ENCODE results near the gene BCAS1. TPM values are rescaled to one million over a fixed set of nuclear protein-coding genes. Genes with fewer than 3 reads are reported as not detected.

The BCAS1 gene
- total and polyA plus RNA-seq, 2 donors (not counting 1 experiment from before 2014, with no cell fraction given), result 0.97 to 1.1 TPM

DNA sequence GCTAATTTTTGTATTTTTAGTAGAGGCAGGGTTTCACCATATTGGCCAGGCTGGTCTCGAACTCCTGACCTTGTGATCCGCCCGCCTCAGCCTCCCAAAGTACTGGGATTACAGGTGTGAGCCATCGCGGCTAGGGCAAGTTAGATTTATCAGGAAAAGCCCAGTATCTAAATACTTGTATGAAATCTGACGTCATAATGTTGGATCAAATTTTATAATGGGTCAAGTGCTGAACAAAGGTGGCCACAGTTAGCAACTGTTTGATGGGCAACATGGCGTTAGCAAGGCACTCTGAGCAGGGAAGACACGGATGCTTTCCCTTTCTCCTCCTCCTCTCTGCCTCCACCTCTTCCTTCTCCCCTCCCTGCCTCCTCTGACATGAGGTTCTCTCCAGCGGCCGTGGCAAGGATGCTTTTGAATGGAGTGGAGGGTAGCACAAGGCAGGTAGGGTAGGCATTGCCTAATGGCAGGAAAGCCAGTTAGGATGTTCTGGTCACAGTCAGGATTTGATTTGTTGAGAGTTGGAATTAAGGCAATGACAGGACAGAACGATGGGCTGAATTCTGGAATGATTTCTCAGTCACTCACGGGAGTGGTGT, 149.6 kb downstream of the BCAS1 start:
- 94% methylated on average over 10 of the region's 12 CpGs for WGBS (ENCODE audit: insufficient coverage)
- intact Hi-C loops (cut with micrococcal nuclease), result no loop called here
- Histone ChIP-seq H4K20me1 (ENCODE audit: control insufficient read depth, insufficient read depth, low read length, poor library complexity, severe bottlenecking) (no peaks in the 10 kb centered on the region), H3K4me3 (ENCODE audit: control extremely low read depth in 1 of 5, extremely low read depth in 1 of 5, insufficient read depth in 1 of 5, low read depth in 2 of 5, low read length in 4 of 5) (no peak overlapping the region), H3K27me3 (replicated peaks in 1 of 4; ENCODE audit: control extremely low read depth in 1 of 4, control insufficient read depth in 3 of 4, insufficient read depth in 4 of 4, low read length in 3 of 4) (no peaks in the 10 kb centered on the region), H3K27ac (ENCODE audit: low read length in 2 of 2) (no peak overlapping the region), H3K9me3 (ENCODE audit: control extremely low read depth in 1 of 3, control insufficient read depth in 2 of 3, insufficient read depth in 1 of 3, low read length in 2 of 3) (no peaks in the 10 kb centered on the region), H3K4me1 (ENCODE audit: control insufficient read depth in 2 of 2, insufficient read depth in 2 of 2, low read length in 2 of 2) (peaks cover 44 to 63% of the 10 kb centered on the region in 2 donors), H3K36me3 (replicated peaks in 1 of 2; ENCODE audit: control extremely low read depth in 1 of 2, control insufficient read depth in 1 of 2, extremely low read depth in 1 of 2, insufficient read depth in 2 of 2, low read length in 1 of 2) (no peaks in the 10 kb centered on the region), H3K9ac (ENCODE audit: low read length) (no peak overlapping the region), H3K79me2 (ENCODE audit: control insufficient read depth, insufficient read depth, low read length) (no peaks in the 10 kb centered on the region), H2AFZ (ENCODE audit: insufficient read depth, low read depth, low read length, poor library complexity, severe bottlenecking) (no peak overlapping the region), H3K4me2 (replicated peaks; ENCODE audit: low read depth, low read length, poor library complexity, severe bottlenecking) (no peak overlapping the region)
- Mint-ChIP-seq H3K27ac (peak overlapping the region; percentile 77), H3K4me1 (peaks cover 62% of the 10 kb centered on the region), H3K27me3 (no peaks in the 10 kb centered on the region), H3K4me3 (peak overlapping the region; percentile 3), H3K9me3 (ENCODE audit: insufficient read depth) (no peaks in the 10 kb centered on the region)
- POLR2A ChIA-PET, result interaction anchor here (2.4 kb wide), 1 partner anchor 14 kb away, joined by 11 read pairs; no protein-coding TSS in a partner anchor
- DNase-seq (no peak), ATAC-seq (ENCODE audit: low read depth) (no peak)
- CTCF ChIA-PET, result interaction anchor here (1.3 to 22.3 kb wide), 2 partner anchors 13 to 42 kb away, joined by 3 to 593 read pairs; no protein-coding TSS in a partner anchor
- TF ChIP-seq EZH2 (IDR thresholded peaks at IDR 0.05; ENCODE audit: borderline replicate concordance, insufficient read depth, low read depth, low read length, poor library complexity, severe bottlenecking), result no peak
- TF ChIP-seq, protein P1, sequence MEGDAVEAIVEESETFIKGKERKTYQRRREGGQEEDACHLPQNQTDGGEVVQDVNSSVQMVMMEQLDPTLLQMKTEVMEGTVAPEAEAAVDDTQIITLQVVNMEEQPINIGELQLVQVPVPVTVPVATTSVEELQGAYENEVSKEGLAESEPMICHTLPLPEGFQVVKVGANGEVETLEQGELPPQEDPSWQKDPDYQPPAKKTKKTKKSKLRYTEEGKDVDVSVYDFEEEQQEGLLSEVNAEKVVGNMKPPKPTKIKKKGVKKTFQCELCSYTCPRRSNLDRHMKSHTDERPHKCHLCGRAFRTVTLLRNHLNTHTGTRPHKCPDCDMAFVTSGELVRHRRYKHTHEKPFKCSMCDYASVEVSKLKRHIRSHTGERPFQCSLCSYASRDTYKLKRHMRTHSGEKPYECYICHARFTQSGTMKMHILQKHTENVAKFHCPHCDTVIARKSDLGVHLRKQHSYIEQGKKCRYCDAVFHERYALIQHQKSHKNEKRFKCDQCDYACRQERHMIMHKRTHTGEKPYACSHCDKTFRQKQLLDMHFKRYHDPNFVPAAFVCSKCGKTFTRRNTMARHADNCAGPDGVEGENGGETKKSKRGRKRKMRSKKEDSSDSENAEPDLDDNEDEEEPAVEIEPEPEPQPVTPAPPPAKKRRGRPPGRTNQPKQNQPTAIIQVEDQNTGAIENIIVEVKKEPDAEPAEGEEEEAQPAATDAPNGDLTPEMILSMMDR (IDR thresholded peaks at IDR 0.05), result no peak

GRCh38 chr20:53919886-53920285, 150.5 kb downstream of the BCAS1 start:
- Histone ChIP-seq H3K4me1 (ENCODE audit: control insufficient read depth in 2 of 2, insufficient read depth in 2 of 2, low read length in 2 of 2) (peaks cover 39 to 65% of the 10 kb centered on the region in 2 donors), H2AFZ (ENCODE audit: insufficient read depth, low read depth, low read length, poor library complexity, severe bottlenecking) (no peak overlapping the region), H3K79me2 (ENCODE audit: control insufficient read depth, insufficient read depth, low read length) (no peaks in the 10 kb centered on the region), H3K27ac (ENCODE audit: low read length in 2 of 2) (no peak overlapping the region), H4K20me1 (ENCODE audit: control insufficient read depth, insufficient read depth, low read length, poor library complexity, severe bottlenecking) (no peaks in the 10 kb centered on the region), H3K27me3 (replicated peaks in 1 of 4; ENCODE audit: control extremely low read depth in 1 of 4, control insufficient read depth in 3 of 4, insufficient read depth in 4 of 4, low read length in 3 of 4) (no peaks in the 10 kb centered on the region), H3K4me2 (replicated peaks; ENCODE audit: low read depth, low read length, poor library complexity, severe bottlenecking) (no peak overlapping the region), H3K9ac (ENCODE audit: low read length) (no peak overlapping the region), H3K36me3 (replicated peaks in 1 of 2; ENCODE audit: control extremely low read depth in 1 of 2, control insufficient read depth in 1 of 2, extremely low read depth in 1 of 2, insufficient read depth in 2 of 2, low read length in 1 of 2) (no peaks in the 10 kb centered on the region), H3K9me3 (ENCODE audit: control extremely low read depth in 1 of 3, control insufficient read depth in 2 of 3, insufficient read depth in 1 of 3, low read length in 2 of 3) (no peaks in the 10 kb centered on the region), H3K4me3 (ENCODE audit: control extremely low read depth in 1 of 5, extremely low read depth in 1 of 5, insufficient read depth in 1 of 5, low read depth in 2 of 5, low read length in 4 of 5) (no peak overlapping the region)
- peaks cover 64% of the 10 kb centered on the region for H3K4me1 Mint-ChIP-seq
- TF ChIP-seq, protein P1 (IDR thresholded peaks at IDR 0.05), result no peak
- no peak for TF ChIP-seq EZH2 (IDR thresholded peaks at IDR 0.05; ENCODE audit: borderline replicate concordance, insufficient read depth, low read depth, low read length, poor library complexity, severe bottlenecking)
- H3K4me3 Mint-ChIP-seq, result no peak overlapping the region
- H3K9me3 Mint-ChIP-seq (ENCODE audit: insufficient read depth), result no peaks in the 10 kb centered on the region
- H3K27ac Mint-ChIP-seq, result peak overlapping the region; percentile 44
- ChIA-PET CTCF (interaction anchor here (1.1 to 22.3 kb wide), 5 partner anchors 14 to 341 kb away, joined by 3 to 593 read pairs (median 4); no protein-coding TSS in a partner anchor), POLR2A (interaction anchor here (0.9 to 1.8 kb wide), 3 partner anchors 15 to 20 kb away, joined by 3 to 8 read pairs (median 3); no protein-coding TSS in a partner anchor)
- intact Hi-C loops (cut with micrococcal nuclease), result loop anchor here (5.0 to 10.0 kb wide), 2 partner anchors 85 to 188 kb away; no protein-coding TSS in a partner anchor
- DNase-seq, result no peak
- no peak for ATAC-seq (ENCODE audit: low read depth)
- no peaks in the 10 kb centered on the region for H3K27me3 Mint-ChIP-seq
- WGBS (ENCODE audit: insufficient coverage), result 95% methylated on average over 10 of the region's 10 CpGs

Measured in B cell (primary cell).